GM10266 (cell line): ENCODE results near the gene MPP3.
A peak's percentile ranks its signal among the peaks of the same experiment; 100 is the strongest.

ENCODE experiments used
- DNase-seq: peaks from one replicate; pipeline ENCODE4 v3.0.0; 2012; ENCODE audit errors: extremely low spot score
- CTCF ChIP-seq: IDR thresholded peaks from 2 replicates; pipeline ENCODE4 v1.5.1; 2012; ENCODE audit warnings: mild to moderate bottlenecking, low read depth; ENCODE audit not compliant: control insufficient read depth, insufficient read depth; ENCODE audit errors: missing control alignments

Gene MPP3

DNA sequence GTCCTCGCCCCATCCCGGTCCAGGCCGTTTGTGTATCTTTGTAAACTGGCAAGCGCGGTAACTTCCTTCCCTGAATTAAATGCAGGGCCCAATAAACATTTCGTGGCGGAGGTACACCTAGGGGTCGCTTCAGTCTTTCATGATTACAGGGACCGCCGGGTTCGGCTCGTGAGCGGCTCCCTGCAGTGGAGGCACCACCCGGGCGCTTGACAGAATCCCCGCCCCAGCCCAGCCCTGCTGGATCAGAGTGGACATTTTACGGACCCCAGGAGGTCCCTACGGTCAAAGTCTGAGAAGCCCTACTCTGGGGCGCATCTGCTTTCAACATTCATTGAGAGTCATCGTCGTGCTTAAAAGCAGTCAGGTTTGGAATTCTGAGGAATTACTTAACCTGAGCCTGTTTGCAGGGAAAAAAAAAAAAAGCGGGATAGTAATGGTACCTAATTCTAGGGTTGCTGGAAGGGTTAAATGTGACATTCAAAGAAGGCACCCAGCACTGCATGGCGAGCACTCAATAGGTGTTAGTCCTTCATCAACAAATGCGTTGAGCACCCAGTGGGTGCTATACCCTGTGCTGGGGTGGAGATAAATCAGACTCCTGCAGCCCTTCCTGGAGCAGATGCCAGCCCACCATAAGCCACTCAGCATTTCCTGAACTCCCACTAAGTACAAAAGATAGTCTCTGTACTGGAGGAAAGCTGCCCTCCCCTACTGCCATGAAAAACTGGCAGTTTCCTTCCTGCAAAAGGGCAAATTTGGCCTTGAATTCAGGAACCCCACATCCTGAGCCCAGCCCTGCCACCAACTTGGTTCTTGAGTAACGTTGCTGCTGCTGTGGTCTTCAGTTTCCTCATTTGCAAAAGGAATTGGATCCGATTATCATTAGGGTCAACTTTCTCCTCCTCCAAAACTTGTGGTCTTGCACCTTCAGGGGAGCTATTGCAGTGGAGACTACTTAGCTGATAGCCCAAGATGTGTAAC is 53.5 kb downstream of the MPP3 start:
- no peak for TF ChIP-seq CTCF
- no peak for DNase-seq

GRCh38 chr17:43778337-43779144 is 54.4 kb downstream of the MPP3 start, which contains the start of gene DUSP3:
DUSP3 (minus strand) TSS chr17:43778977; CDS start chr17:43778924, 53 bp downstream.
- DNase-seq: peak; percentile 96
- no peak for TF ChIP-seq CTCF

DNA sequence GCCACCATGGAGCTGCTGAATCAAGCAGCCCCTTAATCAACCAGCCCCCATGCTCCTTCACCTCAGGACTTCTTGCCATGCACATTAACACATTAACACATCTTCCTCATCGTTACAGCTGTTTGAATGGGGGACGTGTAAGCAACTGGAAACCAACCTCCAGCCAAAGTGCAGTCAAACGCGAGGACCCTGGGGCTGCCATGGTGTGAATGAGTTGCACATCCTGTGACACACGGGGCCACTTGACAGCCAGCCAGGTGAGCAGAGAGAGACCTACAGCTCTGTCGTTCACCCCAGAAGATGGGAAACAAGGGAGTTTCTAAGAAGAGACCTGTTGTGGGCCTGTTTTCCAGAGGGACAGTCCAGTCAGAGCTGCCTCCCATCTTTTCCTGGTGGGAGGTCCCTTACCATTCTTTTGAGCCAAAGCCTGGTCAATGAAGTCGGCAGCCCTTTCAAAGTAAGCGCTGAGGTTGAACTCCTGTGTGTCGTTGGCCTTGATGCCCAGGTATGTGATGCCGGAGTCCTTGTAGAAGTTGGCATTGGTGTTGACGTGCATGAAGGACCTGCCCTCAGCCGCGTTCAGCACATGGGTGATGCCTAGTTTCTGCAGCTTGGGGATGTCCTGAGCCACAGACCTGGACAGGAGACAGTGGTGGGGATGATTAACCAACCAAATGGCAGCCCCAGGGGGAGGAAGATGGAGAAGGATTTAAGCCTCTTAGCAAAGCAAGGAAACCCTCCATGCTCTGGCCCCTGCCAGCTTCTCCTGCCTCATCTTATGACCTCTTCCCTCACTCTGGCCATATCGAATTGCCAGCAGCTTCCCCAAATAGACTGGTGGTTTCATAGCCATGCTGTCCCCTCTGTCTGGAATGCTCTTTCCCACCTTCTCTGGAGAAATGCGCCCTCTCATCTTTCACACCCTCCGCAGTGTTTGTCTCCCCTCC is 58.4 kb downstream of the MPP3 start:
- DNase-seq: no peak
- no peak for TF ChIP-seq CTCF

DNA sequence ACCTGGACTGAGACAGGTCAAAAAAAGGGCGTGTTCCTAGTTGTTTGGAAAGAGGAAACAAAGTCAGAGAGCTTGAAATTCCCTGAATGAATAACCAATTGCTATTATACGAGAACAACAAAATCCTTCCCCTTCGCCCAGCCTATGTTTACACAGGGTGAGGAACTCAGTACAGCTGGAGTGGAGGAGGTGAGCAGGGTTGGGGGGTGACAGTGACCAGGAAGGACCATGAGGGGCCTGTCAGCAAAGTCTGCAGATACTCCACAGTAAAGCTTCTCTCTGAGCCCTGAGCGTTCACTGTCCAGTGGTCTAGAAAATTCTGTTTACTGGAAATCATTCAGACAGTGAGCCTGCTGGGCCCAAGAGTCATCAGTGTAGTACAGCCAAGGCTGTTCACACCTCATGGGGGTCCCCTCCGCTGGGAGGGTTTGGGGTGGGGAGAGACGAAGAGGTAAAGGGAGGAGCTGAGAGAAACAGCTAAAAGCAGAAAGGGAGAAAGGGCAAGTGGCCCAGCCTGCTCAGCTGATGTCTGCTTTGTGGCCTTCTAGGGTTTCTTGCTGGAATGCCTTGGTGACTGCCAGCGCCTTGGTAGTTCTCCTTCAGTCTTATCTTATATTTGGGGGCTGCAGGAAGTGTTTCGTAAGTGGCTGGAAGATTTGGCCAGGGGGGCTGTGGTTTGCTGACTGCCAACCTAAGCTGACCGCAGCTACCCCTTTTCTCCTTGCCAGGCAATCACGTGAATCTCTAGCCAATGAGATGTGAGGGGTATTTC is 59.9 kb downstream of the MPP3 start:
- DNase-seq: no peak
- no peak for TF ChIP-seq CTCF

GRCh38 chr17:43771463-43771862 is 61.5 kb downstream of the MPP3 start:
- TF ChIP-seq CTCF: no peak
- DNase-seq: no peak

GRCh38 chr17:43770957-43771356 is 62.0 kb downstream of the MPP3 start:
- TF ChIP-seq CTCF: no peak
- DNase-seq: no peak
